SK-N-SH treated with all-trans-retinoic acid at 6 μM for 48 hours (cell line): ENCODE data around the gene ZDHHC3.

Source experiments
- ATAC-seq: fragments of 200-7000 bp; cut with Tn5 transposase; 3 replicates; pipeline ENCODE4 v1.9.1; 2020; ENCODE audit warnings: mild to moderate bottlenecking, moderate library complexity
- ARNTL ChIP-seq: fragments of 450-650 bp; formaldehyde crosslinking; IDR thresholded peaks from 2 replicates; pipeline ENCODE4 v1.5.0; 2020; ENCODE audit warnings: low read depth, mild to moderate bottlenecking, moderate library complexity, borderline replicate concordance
- BACH2 ChIP-seq: fragments of 250-450 bp; sonication (Bioruptor Pico); IDR thresholded peaks from 2 replicates; pipeline ENCODE4 v1.9.0; 2021; ENCODE audit warnings: mild to moderate bottlenecking, borderline replicate concordance
- CSDC2 ChIP-seq: fragments of 250-450 bp; sonication (Bioruptor Pico); IDR thresholded peaks from 2 replicates; pipeline ENCODE4 v1.5.0; 2020; ENCODE audit warnings: mild to moderate bottlenecking, moderate library complexity
- ESRRG ChIP-seq: fragments of 250-450 bp; sonication (Bioruptor Pico); IDR thresholded peaks from 2 replicates; pipeline ENCODE4 v1.6.1; 2021; ENCODE audit warnings: mild to moderate bottlenecking
- GLIS3 ChIP-seq: fragments of 250-450 bp; sonication (Bioruptor Pico); IDR thresholded peaks from 2 replicates; pipeline ENCODE4 v1.5.0; 2020; ENCODE audit warnings: mild to moderate bottlenecking, moderate library complexity
- ISL1 ChIP-seq: fragments of 250-450 bp; sonication (Bioruptor Pico); IDR thresholded peaks from 2 replicates; pipeline ENCODE4 v2.1.2; 2022; ENCODE audit warnings: mild to moderate bottlenecking, moderate library complexity
- OSR1 ChIP-seq: fragments of 250-450 bp; sonication (Bioruptor Pico); IDR thresholded peaks from 2 replicates; pipeline ENCODE4 v1.8.0; 2022; ENCODE audit warnings: moderate library complexity, mild to moderate bottlenecking, inconsistent platforms
- PPARA ChIP-seq: fragments of 250-450 bp; sonication (Bioruptor Pico); IDR thresholded peaks from 2 replicates; pipeline ENCODE4 v1.5.0; 2020; ENCODE audit warnings: mild to moderate bottlenecking, borderline replicate concordance
- RARB ChIP-seq: fragments of 250-450 bp; sonication (Bioruptor Pico); IDR thresholded peaks from 2 replicates; pipeline ENCODE4 v1.8.0; 2021; ENCODE audit warnings: mild to moderate bottlenecking, moderate library complexity
- SNAI2 ChIP-seq: fragments of 250-450 bp; sonication (Bioruptor Pico); IDR thresholded peaks from 2 replicates; pipeline ENCODE4 v1.5.0; 2020; ENCODE audit warnings: mild to moderate bottlenecking, moderate library complexity
- TCF4 ChIP-seq: fragments of 250-450 bp; sonication (Bioruptor Pico); IDR thresholded peaks from 2 replicates; pipeline ENCODE4 v1.8.0; 2021; ENCODE audit warnings: mild to moderate bottlenecking, moderate library complexity, borderline replicate concordance
- TOX ChIP-seq: fragments of 250-450 bp; sonication (Bioruptor Pico); IDR thresholded peaks from 2 replicates; pipeline ENCODE4 v1.8.0; 2021; ENCODE audit warnings: mild to moderate bottlenecking, moderate library complexity, borderline replicate concordance
- ZC3H10 ChIP-seq: fragments of 250-450 bp; sonication (Bioruptor Pico); IDR thresholded peaks from 2 replicates; pipeline ENCODE4 v1.5.1; 2021; ENCODE audit warnings: mild to moderate bottlenecking, moderate library complexity
- ZFP3 ChIP-seq: fragments of 250-450 bp; sonication (Bioruptor Pico); IDR thresholded peaks from 2 replicates; pipeline ENCODE4 v1.5.0; 2020; ENCODE audit warnings: mild to moderate bottlenecking, moderate library complexity
- ZFP30 ChIP-seq: fragments of 450-650 bp; formaldehyde crosslinking; IDR thresholded peaks from 2 replicates; pipeline ENCODE4 v1.5.0; 2022; ENCODE audit warnings: mild to moderate bottlenecking, moderate library complexity
- ZNF565 ChIP-seq: fragments of 450-650 bp; formaldehyde crosslinking; conservative IDR thresholded peaks from 2 replicates; pipeline ENCODE4 v1.5.0; 2020; ENCODE audit warnings: low read depth, mild to moderate bottlenecking, moderate library complexity
- ZNF70 ChIP-seq: fragments of 450-650 bp; formaldehyde crosslinking; IDR thresholded peaks from 2 replicates; pipeline ENCODE4 v1.5.0; 2020; ENCODE audit warnings: mild to moderate bottlenecking, moderate library complexity
- ZNF8 ChIP-seq: fragments of 450-650 bp; formaldehyde crosslinking; IDR thresholded peaks from 2 replicates; pipeline ENCODE4 v1.5.0; 2020; ENCODE audit warnings: mild to moderate bottlenecking, moderate library complexity
- TF ChIP-seq, protein P1 (sequence below): fragments of 250-450 bp; sonication (Bioruptor Pico); IDR thresholded peaks from 2 replicates; pipeline ENCODE4 v1.5.1; 2021; ENCODE audit warnings: mild to moderate bottlenecking, moderate library complexity
- TF ChIP-seq, protein P2 (sequence below): fragments of 250-450 bp; sonication (Bioruptor Pico); IDR thresholded peaks from 2 replicates; pipeline ENCODE4 v1.8.0; 2020; ENCODE audit warnings: mild to moderate bottlenecking, moderate library complexity, borderline replicate concordance
- TF ChIP-seq, protein P3 (sequence below): fragments of 250-450 bp; sonication (Bioruptor Pico); IDR thresholded peaks from 2 replicates; pipeline ENCODE4 v1.5.0; 2020; ENCODE audit warnings: mild to moderate bottlenecking, moderate library complexity
- TF ChIP-seq, protein P4 (sequence below): fragments of 250-450 bp; sonication (Bioruptor Pico); IDR thresholded peaks from 2 replicates; pipeline ENCODE4 v1.8.0; 2021; ENCODE audit warnings: low read depth, mild to moderate bottlenecking, moderate library complexity, borderline replicate concordance
- TF ChIP-seq, protein P5 (sequence below): fragments of 250-450 bp; sonication (Bioruptor Pico); IDR thresholded peaks from 2 replicates; pipeline ENCODE4 v1.5.1; 2020; ENCODE audit warnings: low read depth, mild to moderate bottlenecking, moderate library complexity

The ZDHHC3 gene

DNA sequence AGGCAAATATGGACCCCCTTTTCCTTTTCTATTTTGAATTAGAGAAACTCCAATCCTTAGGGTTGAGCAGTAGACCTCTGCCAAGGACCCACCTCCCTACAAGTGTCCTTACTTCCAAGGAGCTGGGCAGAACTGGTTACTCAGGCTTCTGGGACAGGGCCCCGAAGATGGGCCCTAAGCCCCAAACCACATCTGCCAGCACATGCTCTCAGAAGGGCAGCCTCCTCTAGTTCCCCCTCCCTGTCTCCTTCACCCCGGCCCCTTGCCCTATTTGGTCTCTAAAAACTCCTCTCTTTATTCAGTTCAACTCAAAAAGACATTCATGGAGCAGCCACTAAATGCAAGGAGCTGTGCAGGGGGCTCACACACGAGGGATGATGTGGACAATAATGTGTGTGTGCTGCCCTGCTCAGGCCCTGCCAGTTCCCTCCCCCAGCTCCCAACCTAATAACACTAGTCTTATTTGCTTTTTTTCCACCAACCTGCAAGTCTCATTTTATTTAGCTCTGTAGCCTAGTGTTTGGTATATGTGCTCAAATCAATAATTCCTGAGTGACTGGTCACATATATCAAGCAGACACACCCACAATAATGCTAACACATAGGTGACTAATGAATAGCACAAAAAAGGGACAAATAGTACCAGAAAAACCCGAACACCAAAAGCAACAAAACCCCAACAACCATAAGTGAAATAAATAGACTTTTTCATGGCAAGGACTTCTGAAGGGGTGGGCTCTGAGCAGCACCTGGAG lies 12.2 kb downstream of the ZDHHC3 start:
- TF ChIP-seq, protein P1, sequence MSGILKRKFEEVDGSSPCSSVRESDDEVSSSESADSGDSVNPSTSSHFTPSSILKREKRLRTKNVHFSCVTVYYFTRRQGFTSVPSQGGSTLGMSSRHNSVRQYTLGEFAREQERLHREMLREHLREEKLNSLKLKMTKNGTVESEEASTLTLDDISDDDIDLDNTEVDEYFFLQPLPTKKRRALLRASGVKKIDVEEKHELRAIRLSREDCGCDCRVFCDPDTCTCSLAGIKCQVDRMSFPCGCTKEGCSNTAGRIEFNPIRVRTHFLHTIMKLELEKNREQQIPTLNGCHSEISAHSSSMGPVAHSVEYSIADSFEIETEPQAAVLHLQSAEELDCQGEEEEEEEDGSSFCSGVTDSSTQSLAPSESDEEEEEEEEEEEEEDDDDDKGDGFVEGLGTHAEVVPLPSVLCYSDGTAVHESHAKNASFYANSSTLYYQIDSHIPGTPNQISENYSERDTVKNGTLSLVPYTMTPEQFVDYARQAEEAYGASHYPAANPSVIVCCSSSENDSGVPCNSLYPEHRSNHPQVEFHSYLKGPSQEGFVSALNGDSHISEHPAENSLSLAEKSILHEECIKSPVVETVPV (CRISPR knock-in tag) = no peak
- TF ChIP-seq ESRRG (CRISPR knock-in tag) (no peak), ZFP3 (no peak), ZFP30 (no peak), ZNF8 (no peak), BACH2 (CRISPR knock-in tag) (no peak), ARNTL (CRISPR knock-in tag) (no peak), CSDC2 (CRISPR knock-in tag) (no peak), GLIS3 (CRISPR knock-in tag) (no peak), ZNF70 (CRISPR knock-in tag) (no peak), OSR1 (CRISPR knock-in tag) (no peak), PPARA (no peak), TOX (CRISPR knock-in tag) (no peak), ZNF565 (CRISPR knock-in tag) (no peak), TCF4 (CRISPR knock-in tag) (no peak), SNAI2 (CRISPR knock-in tag) (no peak), RARB (no peak)
- TF ChIP-seq, protein P2, sequence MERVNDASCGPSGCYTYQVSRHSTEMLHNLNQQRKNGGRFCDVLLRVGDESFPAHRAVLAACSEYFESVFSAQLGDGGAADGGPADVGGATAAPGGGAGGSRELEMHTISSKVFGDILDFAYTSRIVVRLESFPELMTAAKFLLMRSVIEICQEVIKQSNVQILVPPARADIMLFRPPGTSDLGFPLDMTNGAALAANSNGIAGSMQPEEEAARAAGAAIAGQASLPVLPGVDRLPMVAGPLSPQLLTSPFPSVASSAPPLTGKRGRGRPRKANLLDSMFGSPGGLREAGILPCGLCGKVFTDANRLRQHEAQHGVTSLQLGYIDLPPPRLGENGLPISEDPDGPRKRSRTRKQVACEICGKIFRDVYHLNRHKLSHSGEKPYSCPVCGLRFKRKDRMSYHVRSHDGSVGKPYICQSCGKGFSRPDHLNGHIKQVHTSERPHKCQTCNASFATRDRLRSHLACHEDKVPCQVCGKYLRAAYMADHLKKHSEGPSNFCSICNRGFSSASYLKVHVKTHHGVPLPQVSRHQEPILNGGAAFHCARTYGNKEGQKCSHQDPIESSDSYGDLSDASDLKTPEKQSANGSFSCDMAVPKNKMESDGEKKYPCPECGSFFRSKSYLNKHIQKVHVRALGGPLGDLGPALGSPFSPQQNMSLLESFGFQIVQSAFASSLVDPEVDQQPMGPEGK (CRISPR knock-in tag) = no peak
- TF ChIP-seq, protein P3, sequence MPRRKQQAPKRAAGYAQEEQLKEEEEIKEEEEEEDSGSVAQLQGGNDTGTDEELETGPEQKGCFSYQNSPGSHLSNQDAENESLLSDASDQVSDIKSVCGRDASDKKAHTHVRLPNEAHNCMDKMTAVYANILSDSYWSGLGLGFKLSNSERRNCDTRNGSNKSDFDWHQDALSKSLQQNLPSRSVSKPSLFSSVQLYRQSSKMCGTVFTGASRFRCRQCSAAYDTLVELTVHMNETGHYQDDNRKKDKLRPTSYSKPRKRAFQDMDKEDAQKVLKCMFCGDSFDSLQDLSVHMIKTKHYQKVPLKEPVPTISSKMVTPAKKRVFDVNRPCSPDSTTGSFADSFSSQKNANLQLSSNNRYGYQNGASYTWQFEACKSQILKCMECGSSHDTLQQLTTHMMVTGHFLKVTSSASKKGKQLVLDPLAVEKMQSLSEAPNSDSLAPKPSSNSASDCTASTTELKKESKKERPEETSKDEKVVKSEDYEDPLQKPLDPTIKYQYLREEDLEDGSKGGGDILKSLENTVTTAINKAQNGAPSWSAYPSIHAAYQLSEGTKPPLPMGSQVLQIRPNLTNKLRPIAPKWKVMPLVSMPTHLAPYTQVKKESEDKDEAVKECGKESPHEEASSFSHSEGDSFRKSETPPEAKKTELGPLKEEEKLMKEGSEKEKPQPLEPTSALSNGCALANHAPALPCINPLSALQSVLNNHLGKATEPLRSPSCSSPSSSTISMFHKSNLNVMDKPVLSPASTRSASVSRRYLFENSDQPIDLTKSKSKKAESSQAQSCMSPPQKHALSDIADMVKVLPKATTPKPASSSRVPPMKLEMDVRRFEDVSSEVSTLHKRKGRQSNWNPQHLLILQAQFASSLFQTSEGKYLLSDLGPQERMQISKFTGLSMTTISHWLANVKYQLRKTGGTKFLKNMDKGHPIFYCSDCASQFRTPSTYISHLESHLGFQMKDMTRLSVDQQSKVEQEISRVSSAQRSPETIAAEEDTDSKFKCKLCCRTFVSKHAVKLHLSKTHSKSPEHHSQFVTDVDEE (CRISPR knock-in tag) = no peak
- TF ChIP-seq, protein P4, sequence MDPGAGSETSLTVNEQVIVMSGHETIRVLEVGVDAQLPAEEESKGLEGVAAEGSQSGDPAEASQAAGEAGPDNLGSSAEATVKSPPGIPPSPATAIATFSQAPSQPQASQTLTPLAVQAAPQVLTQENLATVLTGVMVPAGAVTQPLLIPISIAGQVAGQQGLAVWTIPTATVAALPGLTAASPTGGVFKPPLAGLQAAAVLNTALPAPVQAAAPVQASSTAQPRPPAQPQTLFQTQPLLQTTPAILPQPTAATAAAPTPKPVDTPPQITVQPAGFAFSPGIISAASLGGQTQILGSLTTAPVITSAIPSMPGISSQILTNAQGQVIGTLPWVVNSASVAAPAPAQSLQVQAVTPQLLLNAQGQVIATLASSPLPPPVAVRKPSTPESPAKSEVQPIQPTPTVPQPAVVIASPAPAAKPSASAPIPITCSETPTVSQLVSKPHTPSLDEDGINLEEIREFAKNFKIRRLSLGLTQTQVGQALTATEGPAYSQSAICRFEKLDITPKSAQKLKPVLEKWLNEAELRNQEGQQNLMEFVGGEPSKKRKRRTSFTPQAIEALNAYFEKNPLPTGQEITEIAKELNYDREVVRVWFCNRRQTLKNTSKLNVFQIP = no peak
- ATAC-seq = no peak

DNA sequence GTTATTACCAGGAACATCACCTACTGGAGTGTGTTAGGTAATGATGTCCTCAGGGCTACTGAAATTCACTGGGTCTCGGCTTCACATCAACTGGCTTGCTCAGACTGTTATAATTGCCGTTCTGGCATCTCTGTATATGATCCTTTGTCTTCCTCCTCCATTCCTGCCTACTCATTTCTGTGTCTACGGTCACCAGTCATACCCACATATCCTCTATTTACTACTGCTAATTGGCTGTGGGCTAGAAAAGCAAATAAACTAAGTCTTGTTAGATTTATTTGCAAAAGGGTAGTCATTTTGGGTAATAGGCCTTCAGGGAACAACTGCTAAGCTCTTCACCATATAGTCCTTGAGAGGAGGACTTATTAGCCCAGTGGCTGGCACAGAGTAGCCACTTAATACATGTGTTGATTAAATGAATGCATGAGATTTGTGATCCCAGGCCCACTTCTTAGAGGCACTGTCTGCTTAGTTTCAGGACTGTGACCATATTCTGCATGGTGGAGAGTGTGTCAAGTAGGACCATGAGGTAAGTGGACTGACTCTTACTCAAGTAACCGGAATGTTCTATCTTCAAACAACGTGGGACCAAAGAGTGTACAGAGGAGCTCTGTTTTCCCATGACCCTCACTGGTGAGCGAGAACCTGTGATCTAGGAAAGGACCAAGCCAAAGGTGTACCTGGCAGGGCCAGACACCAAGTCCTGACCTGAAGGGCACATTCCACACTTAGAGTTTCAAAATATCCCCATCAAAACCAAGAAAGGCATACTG lies 13.2 kb downstream of the ZDHHC3 start:
- TF ChIP-seq ISL1 (CRISPR knock-in tag) = no peak
- TF ChIP-seq ZC3H10 = no peak
- TF ChIP-seq ZNF8 = no peak
- no peak for TF ChIP-seq TOX (CRISPR knock-in tag)
- TF ChIP-seq, protein P5, sequence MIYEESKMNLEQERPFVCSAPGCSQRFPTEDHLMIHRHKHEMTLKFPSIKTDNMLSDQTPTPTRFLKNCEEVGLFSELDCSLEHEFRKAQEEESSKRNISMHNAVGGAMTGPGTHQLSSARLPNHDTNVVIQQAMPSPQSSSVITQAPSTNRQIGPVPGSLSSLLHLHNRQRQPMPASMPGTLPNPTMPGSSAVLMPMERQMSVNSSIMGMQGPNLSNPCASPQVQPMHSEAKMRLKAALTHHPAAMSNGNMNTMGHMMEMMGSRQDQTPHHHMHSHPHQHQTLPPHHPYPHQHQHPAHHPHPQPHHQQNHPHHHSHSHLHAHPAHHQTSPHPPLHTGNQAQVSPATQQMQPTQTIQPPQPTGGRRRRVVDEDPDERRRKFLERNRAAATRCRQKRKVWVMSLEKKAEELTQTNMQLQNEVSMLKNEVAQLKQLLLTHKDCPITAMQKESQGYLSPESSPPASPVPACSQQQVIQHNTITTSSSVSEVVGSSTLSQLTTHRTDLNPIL (CRISPR knock-in tag) = no peak
- TF ChIP-seq BACH2 (CRISPR knock-in tag) = no peak
- TF ChIP-seq ZNF70 (CRISPR knock-in tag) = no peak
- no peak for TF ChIP-seq ESRRG (CRISPR knock-in tag)
- no peak for TF ChIP-seq ZFP3
- TF ChIP-seq ARNTL (CRISPR knock-in tag) = no peak
- TF ChIP-seq, protein P3 (CRISPR knock-in tag) = no peak
- TF ChIP-seq PPARA = no peak

More for the DNA sequence above, 13.2 kb downstream of the ZDHHC3 start:
- ATAC-seq = no peak
